ENCODE data around the gene MBNL3.

The MBNL3 gene

GRCh38 chrX:132481449-132481848 lies 7.4 kb downstream of the MBNL3 start:
- Histone ChIP-seq H3K27me3 (replicated peaks in 2 of 5; ENCODE audit: control insufficient read depth in 4 of 5, insufficient read depth in 5 of 5, low read length in 4 of 5) (no peaks in the 10 kb centered on the region), H3K4me3 (ENCODE audit: control insufficient read depth in 1 of 7, extremely low read depth in 1 of 7, insufficient read depth in 4 of 7, low read depth in 2 of 7, low read length in 6 of 7) (peak overlapping the region in 2 of 7 experiments; percentile 2 to 70), H3K27ac (ENCODE audit: insufficient read depth in 1 of 2, low read depth in 1 of 2, low read length in 2 of 2, poor library complexity in 1 of 2, severe bottlenecking in 2 of 2) (peak overlapping the region in 1 of 2 experiments; percentile 67), H3K9me3 (ENCODE audit: control extremely low read depth in 1 of 5, control insufficient read depth in 4 of 5, insufficient read depth in 2 of 5, low read depth in 1 of 5, low read length in 4 of 5) (no peaks in the 10 kb centered on the region), H3K4me1 (ENCODE audit: control extremely low read depth in 1 of 4, control insufficient read depth in 4 of 4, insufficient read depth in 4 of 4, low read length in 3 of 4) (peaks cover 20 to 64% (median 30%) of the 10 kb centered on the region in 4 experiments), H3K36me3 (ENCODE audit: control insufficient read depth in 4 of 4, insufficient read depth in 4 of 4, low read length in 3 of 4) (no peaks in the 10 kb centered on the region)
- CTCF ChIA-PET, result interaction anchor here (1.0 to 1.9 kb wide), 2 partner anchors 9 to 41 kb away, joined by 3 to 6 read pairs; no protein-coding TSS in a partner anchor
- DNase-seq, result no peak
- 60% methylated on average over 1 of the region's 1 CpG for WGBS (ENCODE audit: insufficient coverage)
- POLR2A ChIA-PET, result no interaction called here

- H3K4me3 ChIP-seq (ENCODE audit: control insufficient read depth in 1 of 7, extremely low read depth in 1 of 7, insufficient read depth in 4 of 7, low read depth in 2 of 7, low read length in 6 of 7), result peak overlapping the region in 6 of 7 experiments; percentile 50 to 72 (median 64)
- no peaks in the 10 kb centered on the region for H3K27me3 ChIP-seq (replicated peaks in 2 of 5; ENCODE audit: control insufficient read depth in 4 of 5, insufficient read depth in 5 of 5, low read length in 4 of 5)
- CTCF ChIA-PET, result interaction anchor here (1.3 to 1.9 kb wide), 3 partner anchors 18 to 69 kb away, joined by 3 to 6 read pairs (median 4); no protein-coding TSS in a partner anchor
- H3K36me3 ChIP-seq (ENCODE audit: control insufficient read depth in 4 of 4, insufficient read depth in 4 of 4, low read length in 3 of 4), result no peaks in the 10 kb centered on the region
- DNase-seq, result peak; percentile 64 to 93 (median 88)
- no peaks in the 10 kb centered on the region for H3K9me3 ChIP-seq (ENCODE audit: control extremely low read depth in 1 of 5, control insufficient read depth in 4 of 5, insufficient read depth in 2 of 5, low read depth in 1 of 5, low read length in 4 of 5)
- POLR2A ChIA-PET, result no interaction called here
- H3K27ac ChIP-seq (ENCODE audit: insufficient read depth in 1 of 2, low read depth in 1 of 2, low read length in 2 of 2, poor library complexity in 1 of 2, severe bottlenecking in 2 of 2), result peak overlapping the region; percentile 33 to 67
- peaks cover 20 to 57% (median 31%) of the 10 kb centered on the region in 4 experiments for H3K4me1 ChIP-seq (ENCODE audit: control extremely low read depth in 1 of 4, control insufficient read depth in 4 of 4, insufficient read depth in 4 of 4, low read length in 3 of 4)
- WGBS (ENCODE audit: insufficient coverage), result 14% methylated on average over 3 of the region's 6 CpGs
Measured at GRCh38 chrX:132480581-132481203, 8.1 kb downstream of the MBNL3 start.

DNA sequence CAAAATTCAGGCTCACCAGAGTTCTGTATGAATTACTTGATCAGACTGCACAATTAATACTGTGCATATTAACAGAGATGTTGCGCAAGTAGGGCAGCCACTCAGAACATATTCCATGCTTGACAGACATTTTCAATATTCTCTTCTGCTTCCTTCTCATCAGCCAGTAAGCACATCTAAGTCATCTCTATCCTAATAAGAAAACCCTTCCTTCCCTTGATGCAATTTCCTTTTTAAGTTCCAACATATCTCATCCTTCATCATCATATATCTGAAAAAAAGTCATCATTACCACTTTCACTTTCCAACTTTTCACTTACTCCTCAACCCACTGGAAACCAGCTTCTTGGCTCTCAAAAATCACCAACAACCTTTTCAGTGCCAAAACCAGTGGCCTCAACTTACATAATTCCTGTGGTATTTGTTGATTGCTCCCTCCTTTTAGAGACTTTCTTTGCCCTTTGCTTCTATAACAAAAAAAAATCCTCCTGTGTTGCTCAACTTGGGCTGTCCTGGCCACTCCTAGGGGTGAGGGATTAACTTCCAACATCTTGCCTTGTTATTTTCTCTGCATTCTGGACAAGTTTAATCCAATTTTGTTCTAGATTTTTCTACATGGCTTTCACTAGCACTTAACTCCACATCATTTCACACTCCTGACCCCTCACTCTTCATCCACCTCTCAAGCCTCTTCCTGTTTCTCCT lies 14.1 kb downstream of the MBNL3 start:
- WGBS (ENCODE audit: insufficient coverage), result 100% methylated on average over 1 of the region's 1 CpG
- CTCF ChIA-PET, result no interaction called here

DNA sequence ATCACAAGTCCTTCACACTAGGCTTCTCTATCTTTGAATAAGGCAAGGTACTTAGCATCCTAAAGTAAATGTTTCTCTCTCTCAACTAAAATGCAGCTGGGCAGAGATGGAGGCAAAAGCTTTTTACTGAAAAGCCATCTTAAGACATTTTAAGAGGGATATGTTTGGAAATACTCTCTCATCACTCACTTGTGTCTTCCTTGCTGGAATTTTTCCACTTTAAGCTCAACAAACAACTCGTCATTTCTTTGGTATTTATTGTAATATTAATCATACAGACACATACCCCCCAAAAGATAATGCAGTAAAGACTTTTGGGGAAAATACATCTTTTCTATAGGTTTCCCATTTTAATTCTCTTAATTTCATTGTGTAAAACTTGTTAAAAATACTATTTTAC lies 16.4 kb downstream of the MBNL3 start:
- DNase-seq, result no peak
- Histone ChIP-seq H3K9me3 (ENCODE audit: control extremely low read depth in 1 of 5, control insufficient read depth in 4 of 5, insufficient read depth in 2 of 5, low read depth in 1 of 5, low read length in 4 of 5) (no peaks in the 10 kb centered on the region), H3K27me3 (replicated peaks in 2 of 5; ENCODE audit: control insufficient read depth in 4 of 5, insufficient read depth in 5 of 5, low read length in 4 of 5) (no peaks in the 10 kb centered on the region), H3K27ac (ENCODE audit: insufficient read depth in 1 of 2, low read depth in 1 of 2, low read length in 2 of 2, poor library complexity in 1 of 2, severe bottlenecking in 2 of 2) (no peak overlapping the region), H3K4me3 (ENCODE audit: control insufficient read depth in 1 of 7, extremely low read depth in 1 of 7, insufficient read depth in 4 of 7, low read depth in 2 of 7, low read length in 6 of 7) (no peak overlapping the region), H3K36me3 (ENCODE audit: control insufficient read depth in 4 of 4, insufficient read depth in 4 of 4, low read length in 3 of 4) (no peaks in the 10 kb centered on the region), H3K4me1 (ENCODE audit: control extremely low read depth in 1 of 4, control insufficient read depth in 4 of 4, insufficient read depth in 4 of 4, low read length in 3 of 4) (peaks cover 0 to 14% (median 7%) of the 10 kb centered on the region in 4 experiments)
- CTCF ChIA-PET, result interaction anchor here (1.3 to 1.5 kb wide), 2 partner anchors 9 to 11 kb away, joined by 3 read pairs; no protein-coding TSS in a partner anchor
- POLR2A ChIA-PET, result no interaction called here
- no CpG with 5 or more reads among the region's 1 CpG for WGBS (ENCODE audit: insufficient coverage)

More for the DNA sequence above, 14.1 kb downstream of the MBNL3 start:
- DNase-seq, result peak in 1 of 3 donors; percentile 27
- Histone ChIP-seq H3K36me3 (ENCODE audit: control insufficient read depth in 4 of 4, insufficient read depth in 4 of 4, low read length in 3 of 4) (no peaks in the 10 kb centered on the region), H3K27me3 (replicated peaks in 2 of 5; ENCODE audit: control insufficient read depth in 4 of 5, insufficient read depth in 5 of 5, low read length in 4 of 5) (no peaks in the 10 kb centered on the region), H3K4me3 (ENCODE audit: control insufficient read depth in 1 of 7, extremely low read depth in 1 of 7, insufficient read depth in 4 of 7, low read depth in 2 of 7, low read length in 6 of 7) (peak overlapping the region in 1 of 7 experiments; percentile 42), H3K4me1 (ENCODE audit: control extremely low read depth in 1 of 4, control insufficient read depth in 4 of 4, insufficient read depth in 4 of 4, low read length in 3 of 4) (peaks cover 0 to 20% (median 11%) of the 10 kb centered on the region in 4 experiments), H3K27ac (ENCODE audit: insufficient read depth in 1 of 2, low read depth in 1 of 2, low read length in 2 of 2, poor library complexity in 1 of 2, severe bottlenecking in 2 of 2) (peak overlapping the region in 1 of 2 experiments; percentile 27), H3K9me3 (ENCODE audit: control extremely low read depth in 1 of 5, control insufficient read depth in 4 of 5, insufficient read depth in 2 of 5, low read depth in 1 of 5, low read length in 4 of 5) (no peaks in the 10 kb centered on the region)
- POLR2A ChIA-PET, result no interaction called here

GRCh38 chrX:132470831-132471230 lies 18.0 kb downstream of the MBNL3 start:
- no peak overlapping the region for H3K4me3 ChIP-seq (ENCODE audit: control insufficient read depth in 1 of 7, extremely low read depth in 1 of 7, insufficient read depth in 4 of 7, low read depth in 2 of 7, low read length in 6 of 7)
- POLR2A ChIA-PET, result no interaction called here
- peak; percentile 30 to 82 (median 65) for DNase-seq

DNA sequence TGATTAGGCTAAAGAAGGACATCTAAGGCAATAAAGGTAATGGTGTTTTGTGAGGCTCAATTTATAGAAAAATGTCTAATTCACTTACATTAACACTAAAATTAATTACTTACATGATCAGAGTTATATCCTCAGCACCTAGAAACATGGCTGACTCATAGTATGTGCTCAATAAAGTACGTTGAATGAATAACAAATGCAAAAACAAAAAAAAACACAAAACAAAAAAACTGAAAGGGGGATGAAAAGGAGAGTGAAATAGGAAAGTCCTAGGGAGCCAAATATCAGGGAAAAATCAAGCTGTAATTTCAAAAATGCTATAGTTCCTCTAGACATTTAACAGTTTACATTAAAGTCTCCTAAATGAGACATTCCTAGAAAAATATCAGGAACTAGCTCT lies 18.7 kb downstream of the MBNL3 start:
- no CpG with 5 or more reads among the region's 1 CpG for WGBS (ENCODE audit: insufficient coverage)
- CTCF ChIA-PET, result no interaction called here
- H3K4me1 ChIP-seq (ENCODE audit: control extremely low read depth in 1 of 4, control insufficient read depth in 4 of 4, insufficient read depth in 4 of 4, low read length in 3 of 4), result peaks cover 0 to 12% (median 3%) of the 10 kb centered on the region in 4 experiments
- no peaks in the 10 kb centered on the region for H3K9me3 ChIP-seq (ENCODE audit: control extremely low read depth in 1 of 5, control insufficient read depth in 4 of 5, insufficient read depth in 2 of 5, low read depth in 1 of 5, low read length in 4 of 5)
- no peak overlapping the region for H3K27ac ChIP-seq (ENCODE audit: insufficient read depth in 1 of 2, low read depth in 1 of 2, low read length in 2 of 2, poor library complexity in 1 of 2, severe bottlenecking in 2 of 2)
- H3K27me3 ChIP-seq (replicated peaks in 2 of 5; ENCODE audit: control insufficient read depth in 4 of 5, insufficient read depth in 5 of 5, low read length in 4 of 5), result no peaks in the 10 kb centered on the region
- no peak for DNase-seq
- POLR2A ChIA-PET, result no interaction called here
- no peak overlapping the region for H3K4me3 ChIP-seq (ENCODE audit: control insufficient read depth in 1 of 7, extremely low read depth in 1 of 7, insufficient read depth in 4 of 7, low read depth in 2 of 7, low read length in 6 of 7)
- H3K36me3 ChIP-seq (ENCODE audit: control insufficient read depth in 4 of 4, insufficient read depth in 4 of 4, low read length in 3 of 4), result no peaks in the 10 kb centered on the region

More at GRCh38 chrX:132470831-132471230, 18.0 kb downstream of the MBNL3 start:
- H3K4me1 ChIP-seq (ENCODE audit: control extremely low read depth in 1 of 4, control insufficient read depth in 4 of 4, insufficient read depth in 4 of 4, low read length in 3 of 4), result peaks cover 0 to 14% (median 5%) of the 10 kb centered on the region in 4 experiments
- H3K27ac ChIP-seq (ENCODE audit: insufficient read depth in 1 of 2, low read depth in 1 of 2, low read length in 2 of 2, poor library complexity in 1 of 2, severe bottlenecking in 2 of 2), result no peak overlapping the region
- H3K27me3 ChIP-seq (replicated peaks in 2 of 5; ENCODE audit: control insufficient read depth in 4 of 5, insufficient read depth in 5 of 5, low read length in 4 of 5), result no peaks in the 10 kb centered on the region
- H3K9me3 ChIP-seq (ENCODE audit: control extremely low read depth in 1 of 5, control insufficient read depth in 4 of 5, insufficient read depth in 2 of 5, low read depth in 1 of 5, low read length in 4 of 5), result no peaks in the 10 kb centered on the region
- H3K36me3 ChIP-seq (ENCODE audit: control insufficient read depth in 4 of 4, insufficient read depth in 4 of 4, low read length in 3 of 4), result no peaks in the 10 kb centered on the region
- CTCF ChIA-PET, result no interaction called here
- no CpG with 5 or more reads among the region's 2 CpGs for WGBS (ENCODE audit: insufficient coverage)

GRCh38 chrX:132468454-132468853 lies 20.4 kb downstream of the MBNL3 start:
- CTCF ChIA-PET, result no interaction called here
- 92% methylated on average over 2 of the region's 3 CpGs for WGBS (ENCODE audit: insufficient coverage)
- H3K4me3 ChIP-seq (ENCODE audit: control insufficient read depth in 1 of 7, extremely low read depth in 1 of 7, insufficient read depth in 4 of 7, low read depth in 2 of 7, low read length in 6 of 7), result no peak overlapping the region

More at GRCh38 chrX:132468454-132468853, 20.4 kb downstream of the MBNL3 start:
- H3K9me3 ChIP-seq (ENCODE audit: control extremely low read depth in 1 of 5, control insufficient read depth in 4 of 5, insufficient read depth in 2 of 5, low read depth in 1 of 5, low read length in 4 of 5), result no peaks in the 10 kb centered on the region
- peaks cover 0 to 3% (median under 1%) of the 10 kb centered on the region in 4 experiments for H3K4me1 ChIP-seq (ENCODE audit: control extremely low read depth in 1 of 4, control insufficient read depth in 4 of 4, insufficient read depth in 4 of 4, low read length in 3 of 4)
- no peaks in the 10 kb centered on the region for H3K36me3 ChIP-seq (ENCODE audit: control insufficient read depth in 4 of 4, insufficient read depth in 4 of 4, low read length in 3 of 4)
- POLR2A ChIA-PET, result no interaction called here
- DNase-seq, result no peak
- no peaks in the 10 kb centered on the region for H3K27me3 ChIP-seq (replicated peaks in 2 of 5; ENCODE audit: control insufficient read depth in 4 of 5, insufficient read depth in 5 of 5, low read length in 4 of 5)
- no peak overlapping the region for H3K27ac ChIP-seq (ENCODE audit: insufficient read depth in 1 of 2, low read depth in 1 of 2, low read length in 2 of 2, poor library complexity in 1 of 2, severe bottlenecking in 2 of 2)
